ENCODE data around the gene CCL16.

DNA sequence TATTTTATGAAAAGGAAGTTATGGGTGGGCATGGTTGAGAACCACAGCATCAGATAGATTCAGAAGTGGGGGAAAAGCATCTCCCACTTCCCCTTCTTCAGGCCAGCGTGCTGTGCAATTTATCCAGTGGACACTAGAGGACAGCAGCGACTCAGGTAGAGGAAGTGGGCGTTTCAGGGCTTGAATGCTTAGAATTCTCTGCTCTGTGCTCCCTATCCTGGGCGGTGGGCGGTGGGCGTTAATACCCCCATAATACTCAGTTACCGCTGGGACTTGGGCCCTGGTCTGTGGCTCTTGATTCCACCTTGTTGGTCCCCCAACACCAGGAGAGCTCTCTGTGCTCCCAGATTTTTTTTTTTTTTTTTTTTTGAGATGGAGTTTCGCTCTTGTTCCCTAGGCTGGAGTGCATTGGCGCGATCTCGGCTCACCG, 34.1 kb downstream of the CCL16 start:
- TF ChIP-seq EZH2 (IDR thresholded peaks at IDR 0.05; ENCODE audit: borderline replicate concordance, low read depth, low read length, severe bottlenecking): no peak
- TF ChIP-seq, protein P1, sequence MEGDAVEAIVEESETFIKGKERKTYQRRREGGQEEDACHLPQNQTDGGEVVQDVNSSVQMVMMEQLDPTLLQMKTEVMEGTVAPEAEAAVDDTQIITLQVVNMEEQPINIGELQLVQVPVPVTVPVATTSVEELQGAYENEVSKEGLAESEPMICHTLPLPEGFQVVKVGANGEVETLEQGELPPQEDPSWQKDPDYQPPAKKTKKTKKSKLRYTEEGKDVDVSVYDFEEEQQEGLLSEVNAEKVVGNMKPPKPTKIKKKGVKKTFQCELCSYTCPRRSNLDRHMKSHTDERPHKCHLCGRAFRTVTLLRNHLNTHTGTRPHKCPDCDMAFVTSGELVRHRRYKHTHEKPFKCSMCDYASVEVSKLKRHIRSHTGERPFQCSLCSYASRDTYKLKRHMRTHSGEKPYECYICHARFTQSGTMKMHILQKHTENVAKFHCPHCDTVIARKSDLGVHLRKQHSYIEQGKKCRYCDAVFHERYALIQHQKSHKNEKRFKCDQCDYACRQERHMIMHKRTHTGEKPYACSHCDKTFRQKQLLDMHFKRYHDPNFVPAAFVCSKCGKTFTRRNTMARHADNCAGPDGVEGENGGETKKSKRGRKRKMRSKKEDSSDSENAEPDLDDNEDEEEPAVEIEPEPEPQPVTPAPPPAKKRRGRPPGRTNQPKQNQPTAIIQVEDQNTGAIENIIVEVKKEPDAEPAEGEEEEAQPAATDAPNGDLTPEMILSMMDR (IDR thresholded peaks at IDR 0.05; ENCODE audit: borderline replicate concordance, extremely low read depth, low read length, poor library complexity, severe bottlenecking): peak; percentile 83

Data from DND-41 (cell line).